HEK293 (cell line): ENCODE results near the gene PARP1.

ENCODE experiments used
- CTCF ChIA-PET: fragments of 350-600 bp; formaldehyde crosslinking; extraction: SDS; loops from one replicate; lab custom pipeline; 2021; ENCODE audit warnings: antibody characterized with exemption; lab: Yijun Ruan, JAX
- POLR2A ChIA-PET: fragments of 300-600 bp; formaldehyde crosslinking; extraction: SDS; loops from one replicate; lab custom pipeline; 2020; ENCODE audit warnings: antibody characterized with exemption, inconsistent platforms; lab: Yijun Ruan, JAX
- H3K27ac ChIP-seq: fragments of 200-500 bp; sonication (Bioruptor generic); 2 replicates; pipeline ENCODE4 v1.5.1; 2014; ENCODE audit warnings: low read depth, low read length, control low read depth, inconsistent platforms; ENCODE audit errors: extremely low read depth
- H3K36me3 ChIP-seq, 2 experiments: fragments of 200-500 bp in 1 of 2; sonication (Bioruptor generic) in 1 of 2; 1 replicate in 1 of 2; 2 replicates in 1 of 2; pipeline ENCODE4 v1.5.1; 2014 to 2017; ENCODE audit warnings: inconsistent platforms in 2 of 2, low read length in 2 of 2; ENCODE audit not compliant: control insufficient read depth in 2 of 2, insufficient read depth in 1 of 2
- H3K4me1 ChIP-seq: fragments of 200-500 bp; sonication (Bioruptor generic); 2 replicates; pipeline ENCODE4 v1.5.1; 2014; ENCODE audit warnings: mild to moderate bottlenecking, low read length, inconsistent platforms; ENCODE audit not compliant: control insufficient read depth, insufficient read depth
- H3K4me3 ChIP-seq: 2 replicates; pipeline ENCODE4 v1.5.1; 2011; ENCODE audit warnings: low read depth, mild to moderate bottlenecking, control low read depth, low read length, moderate library complexity
- H3K9me3 ChIP-seq: fragments of 200-500 bp; sonication (Bioruptor generic); 2 replicates; pipeline ENCODE4 v1.5.1; 2014; ENCODE audit warnings: low read depth, low read length, inconsistent platforms; ENCODE audit not compliant: control insufficient read depth, insufficient read depth
- GFI1B ChIP-seq: fragments of 450-650 bp; formaldehyde crosslinking; IDR thresholded peaks from 2 replicates; pipeline ENCODE4 v1.5.1; 2016; ENCODE audit warnings: missing biosample characterization, missing genetic modification characterization
- KLF7 ChIP-seq: fragments of 450-650 bp; formaldehyde crosslinking; IDR thresholded peaks from 2 replicates; pipeline ENCODE4 v1.5.1; 2016; ENCODE audit warnings: missing biosample characterization, missing genetic modification characterization, borderline replicate concordance
- MZF1 ChIP-seq: fragments of 450-650 bp; formaldehyde crosslinking; IDR thresholded peaks from 2 replicates; pipeline ENCODE4 v1.5.1; 2017; ENCODE audit warnings: missing biosample characterization, missing genetic modification characterization, borderline replicate concordance
- SCRT1 ChIP-seq: fragments of 450-650 bp; formaldehyde crosslinking; IDR thresholded peaks from 2 replicates; pipeline ENCODE4 v1.5.1; 2016; ENCODE audit warnings: missing biosample characterization, missing genetic modification characterization, borderline replicate concordance
- SCRT2 ChIP-seq: fragments of 450-650 bp; formaldehyde crosslinking; IDR thresholded peaks from 2 replicates; pipeline ENCODE4 v1.5.1; 2016; ENCODE audit warnings: missing biosample characterization, missing genetic modification characterization
- YY2 ChIP-seq: fragments of 450-650 bp; formaldehyde crosslinking; IDR thresholded peaks from 2 replicates; pipeline ENCODE4 v1.5.1; 2016; ENCODE audit warnings: missing biosample characterization, missing genetic modification characterization
- ZBTB6 ChIP-seq: fragments of 450-650 bp; formaldehyde crosslinking; IDR thresholded peaks from 2 replicates; pipeline ENCODE4 v1.5.1; 2017; ENCODE audit warnings: missing biosample characterization, missing genetic modification characterization
- ZNF132 ChIP-seq: fragments of 450-650 bp; formaldehyde crosslinking; IDR thresholded peaks from 2 replicates; pipeline ENCODE4 v1.5.1; 2017; ENCODE audit warnings: missing biosample characterization, missing genetic modification characterization, borderline replicate concordance
- ZNF24 ChIP-seq: fragments of 450-650 bp; formaldehyde crosslinking; IDR thresholded peaks from 2 replicates; pipeline ENCODE4 v1.5.1; 2016; ENCODE audit warnings: missing biosample characterization, missing genetic modification characterization
- ZNF292 ChIP-seq: fragments of 450-650 bp; formaldehyde crosslinking; IDR thresholded peaks from 2 replicates; pipeline ENCODE4 v1.5.1; 2016; ENCODE audit warnings: low read depth, missing biosample characterization, missing genetic modification characterization, borderline replicate concordance
- ZNF335 ChIP-seq: fragments of 450-650 bp; formaldehyde crosslinking; conservative IDR thresholded peaks from 2 replicates; pipeline ENCODE4 v1.5.1; 2016; ENCODE audit warnings: missing biosample characterization, missing genetic modification characterization
- ZNF394 ChIP-seq: fragments of 450-650 bp; formaldehyde crosslinking; IDR thresholded peaks from 2 replicates; pipeline ENCODE4 v1.5.1; 2016; ENCODE audit warnings: missing biosample characterization, missing genetic modification characterization, mild to moderate bottlenecking, moderate library complexity, borderline replicate concordance
- ZNF423 ChIP-seq: fragments of 450-650 bp; formaldehyde crosslinking; IDR thresholded peaks from 2 replicates; pipeline ENCODE4 v1.5.1; 2016; ENCODE audit warnings: missing biosample characterization, missing genetic modification characterization
- ZNF433 ChIP-seq: fragments of 450-650 bp; formaldehyde crosslinking; IDR thresholded peaks from 2 replicates; pipeline ENCODE4 v1.5.1; 2016; ENCODE audit warnings: missing biosample characterization, missing genetic modification characterization, low read depth
- ZNF48 ChIP-seq: fragments of 450-650 bp; formaldehyde crosslinking; IDR thresholded peaks from 2 replicates; pipeline ENCODE4 v1.5.1; 2016; ENCODE audit warnings: missing biosample characterization, missing genetic modification characterization
- ZNF514 ChIP-seq: fragments of 450-650 bp; formaldehyde crosslinking; IDR thresholded peaks from 2 replicates; pipeline ENCODE4 v1.5.1; 2016; ENCODE audit warnings: missing biosample characterization, missing genetic modification characterization
- ZNF544 ChIP-seq: fragments of 450-650 bp; formaldehyde crosslinking; IDR thresholded peaks from 2 replicates; pipeline ENCODE4 v1.5.0; 2017; ENCODE audit warnings: missing biosample characterization, missing genetic modification characterization
- ZNF610 ChIP-seq: fragments of 450-650 bp; formaldehyde crosslinking; IDR thresholded peaks from 2 replicates; pipeline ENCODE4 v1.5.1; 2016; ENCODE audit warnings: missing biosample characterization, missing genetic modification characterization, borderline replicate concordance
- ZNF623 ChIP-seq: fragments of 450-650 bp; formaldehyde crosslinking; IDR thresholded peaks from 2 replicates; pipeline ENCODE4 v1.5.1; 2016; ENCODE audit warnings: missing biosample characterization, missing genetic modification characterization
- ZNF664 ChIP-seq: fragments of 450-650 bp; formaldehyde crosslinking; IDR thresholded peaks from 2 replicates; pipeline ENCODE4 v1.5.1; 2016; ENCODE audit warnings: missing biosample characterization, missing genetic modification characterization
- ZNF677 ChIP-seq: fragments of 450-650 bp; IDR thresholded peaks from 2 replicates; pipeline ENCODE4 v1.5.0; 2018; ENCODE audit warnings: missing biosample characterization, mild to moderate bottlenecking, missing genetic modification characterization, moderate library complexity
- ZNF76 ChIP-seq: fragments of 450-650 bp; formaldehyde crosslinking; IDR thresholded peaks from 2 replicates; pipeline ENCODE4; 2016; ENCODE audit warnings: low read depth, missing biosample characterization, missing genetic modification characterization, borderline replicate concordance
- ZNF837 ChIP-seq: fragments of 450-650 bp; formaldehyde crosslinking; IDR thresholded peaks from 2 replicates; pipeline ENCODE4 v1.5.1; 2016; ENCODE audit warnings: missing biosample characterization, missing genetic modification characterization
- TF ChIP-seq, protein P1 (sequence below): fragments of 450-650 bp; formaldehyde crosslinking; IDR thresholded peaks from 2 replicates; pipeline ENCODE4 v1.5.1; 2016; ENCODE audit warnings: missing biosample characterization, missing genetic modification characterization
- TF ChIP-seq, protein P2 (sequence below): fragments of 450-650 bp; formaldehyde crosslinking; IDR thresholded peaks from 2 replicates; pipeline ENCODE4 v1.5.1; 2016; ENCODE audit warnings: missing biosample characterization, missing genetic modification characterization
- TF ChIP-seq, protein P3 (sequence below): fragments of 450-650 bp; formaldehyde crosslinking; IDR thresholded peaks from 2 replicates; pipeline ENCODE4 v1.5.1; 2016; ENCODE audit warnings: missing biosample characterization, missing genetic modification characterization
- TF ChIP-seq, protein P4 (sequence below): fragments of 450-650 bp; formaldehyde crosslinking; IDR thresholded peaks from 2 replicates; pipeline ENCODE4 v1.5.1; 2016; ENCODE audit warnings: missing biosample characterization, missing genetic modification characterization

Gene PARP1

GRCh38 chr1:226408285-226409184, 642 bp upstream of the PARP1 start:
- Histone ChIP-seq H3K9me3 (no peaks in the 10 kb centered on the region), H3K27ac (peak overlapping the region; percentile 95; the same call in 1 of the 2 replicates), H3K4me1 (peaks cover 21% of the 10 kb centered on the region), H3K36me3 (peaks cover 0 to 7% of the 10 kb centered on the region in 2 experiments; a peak in 1 of 3 replicates), H3K4me3 (no peak overlapping the region)
- ChIA-PET POLR2A (interaction anchor here (0.7 to 2.4 kb wide), 12 partner anchors 8 to 828 kb away, joined by 3 to 14 read pairs (median 6); partner anchors contain the start of genes COQ8A, H3-3A and LIN9), CTCF (interaction anchor here (0.6 to 7.5 kb wide), 46 partner anchors 9 to 1244 kb away, joined by 3 to 125 read pairs (median 4); partner anchors contain the start of gene STUM)
- TF ChIP-seq ZNF433 (no peak), ZNF423 (tag by site-specific recombination) (peak; percentile 51; the same call in 1 of the 2 replicates), SCRT2 (tag by site-specific recombination) (peak; percentile 97), KLF7 (tag by site-specific recombination) (peak; percentile 18; the same call in 1 of the 2 replicates), GFI1B (tag by site-specific recombination) (peak; percentile 17; the same call in 1 of the 2 replicates), ZNF394 (tag by site-specific recombination) (no peak), ZNF623 (tag by site-specific recombination) (no peak), ZNF837 (no peak), YY2 (tag by site-specific recombination) (0 out of 2 replicates have a peak, but pooled peaks have one; percentile 56), SCRT1 (tag by site-specific recombination) (peak; percentile 94), ZNF335 (tag by site-specific recombination) (peak; percentile 80), ZNF610 (peak; percentile 73; the same call in 1 of the 2 replicates), ZNF24 (tag by site-specific recombination) (peak; percentile 44), ZNF514 (tag by site-specific recombination) (no peak), MZF1 (tag by site-specific recombination) (no peak), ZNF76 (tag by site-specific recombination) (0 out of 2 replicates have a peak, but pooled peaks have one; percentile 2), ZNF48 (no peak), ZNF132 (tag by site-specific recombination) (no peak), ZNF664 (tag by site-specific recombination) (peak; percentile 49; the same call in 1 of the 2 replicates), ZNF544 (tag by site-specific recombination) (no peak), ZNF677 (tag by site-specific recombination) (no peak), ZBTB6 (no peak), ZNF292 (tag by site-specific recombination) (no peak)
- TF ChIP-seq, protein P1, sequence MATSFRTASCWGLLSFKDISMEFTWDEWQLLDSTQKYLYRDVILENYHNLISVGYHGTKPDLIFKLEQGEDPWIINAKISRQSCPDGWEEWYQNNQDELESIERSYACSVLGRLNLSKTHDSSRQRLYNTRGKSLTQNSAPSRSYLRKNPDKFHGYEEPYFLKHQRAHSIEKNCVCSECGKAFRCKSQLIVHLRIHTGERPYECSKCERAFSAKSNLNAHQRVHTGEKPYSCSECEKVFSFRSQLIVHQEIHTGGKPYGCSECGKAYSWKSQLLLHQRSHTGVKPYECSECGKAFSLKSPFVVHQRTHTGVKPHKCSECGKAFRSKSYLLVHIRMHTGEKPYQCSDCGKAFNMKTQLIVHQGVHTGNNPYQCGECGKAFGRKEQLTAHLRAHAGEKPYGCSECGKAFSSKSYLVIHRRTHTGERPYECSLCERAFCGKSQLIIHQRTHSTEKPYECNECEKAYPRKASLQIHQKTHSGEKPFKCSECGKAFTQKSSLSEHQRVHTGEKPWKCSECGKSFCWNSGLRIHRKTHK (tag by site-specific recombination) = no peak
- TF ChIP-seq, protein P2, sequence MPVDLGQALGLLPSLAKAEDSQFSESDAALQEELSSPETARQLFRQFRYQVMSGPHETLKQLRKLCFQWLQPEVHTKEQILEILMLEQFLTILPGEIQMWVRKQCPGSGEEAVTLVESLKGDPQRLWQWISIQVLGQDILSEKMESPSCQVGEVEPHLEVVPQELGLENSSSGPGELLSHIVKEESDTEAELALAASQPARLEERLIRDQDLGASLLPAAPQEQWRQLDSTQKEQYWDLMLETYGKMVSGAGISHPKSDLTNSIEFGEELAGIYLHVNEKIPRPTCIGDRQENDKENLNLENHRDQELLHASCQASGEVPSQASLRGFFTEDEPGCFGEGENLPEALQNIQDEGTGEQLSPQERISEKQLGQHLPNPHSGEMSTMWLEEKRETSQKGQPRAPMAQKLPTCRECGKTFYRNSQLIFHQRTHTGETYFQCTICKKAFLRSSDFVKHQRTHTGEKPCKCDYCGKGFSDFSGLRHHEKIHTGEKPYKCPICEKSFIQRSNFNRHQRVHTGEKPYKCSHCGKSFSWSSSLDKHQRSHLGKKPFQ (tag by site-specific recombination) = peak; percentile 31
- TF ChIP-seq, protein P3, sequence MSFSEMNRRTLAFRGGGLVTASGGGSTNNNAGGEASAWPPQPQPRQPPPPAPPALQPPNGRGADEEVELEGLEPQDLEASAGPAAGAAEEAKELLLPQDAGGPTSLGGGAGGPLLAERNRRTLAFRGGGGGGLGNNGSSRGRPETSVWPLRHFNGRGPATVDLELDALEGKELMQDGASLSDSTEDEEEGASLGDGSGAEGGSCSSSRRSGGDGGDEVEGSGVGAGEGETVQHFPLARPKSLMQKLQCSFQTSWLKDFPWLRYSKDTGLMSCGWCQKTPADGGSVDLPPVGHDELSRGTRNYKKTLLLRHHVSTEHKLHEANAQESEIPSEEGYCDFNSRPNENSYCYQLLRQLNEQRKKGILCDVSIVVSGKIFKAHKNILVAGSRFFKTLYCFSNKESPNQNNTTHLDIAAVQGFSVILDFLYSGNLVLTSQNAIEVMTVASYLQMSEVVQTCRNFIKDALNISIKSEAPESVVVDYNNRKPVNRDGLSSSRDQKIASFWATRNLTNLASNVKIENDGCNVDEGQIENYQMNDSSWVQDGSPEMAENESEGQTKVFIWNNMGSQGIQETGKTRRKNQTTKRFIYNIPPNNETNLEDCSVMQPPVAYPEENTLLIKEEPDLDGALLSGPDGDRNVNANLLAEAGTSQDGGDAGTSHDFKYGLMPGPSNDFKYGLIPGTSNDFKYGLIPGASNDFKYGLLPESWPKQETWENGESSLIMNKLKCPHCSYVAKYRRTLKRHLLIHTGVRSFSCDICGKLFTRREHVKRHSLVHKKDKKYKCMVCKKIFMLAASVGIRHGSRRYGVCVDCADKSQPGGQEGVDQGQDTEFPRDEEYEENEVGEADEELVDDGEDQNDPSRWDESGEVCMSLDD (tag by site-specific recombination) = 0 out of 2 replicates have a peak, but pooled peaks have one; percentile 16
- TF ChIP-seq, protein P4, sequence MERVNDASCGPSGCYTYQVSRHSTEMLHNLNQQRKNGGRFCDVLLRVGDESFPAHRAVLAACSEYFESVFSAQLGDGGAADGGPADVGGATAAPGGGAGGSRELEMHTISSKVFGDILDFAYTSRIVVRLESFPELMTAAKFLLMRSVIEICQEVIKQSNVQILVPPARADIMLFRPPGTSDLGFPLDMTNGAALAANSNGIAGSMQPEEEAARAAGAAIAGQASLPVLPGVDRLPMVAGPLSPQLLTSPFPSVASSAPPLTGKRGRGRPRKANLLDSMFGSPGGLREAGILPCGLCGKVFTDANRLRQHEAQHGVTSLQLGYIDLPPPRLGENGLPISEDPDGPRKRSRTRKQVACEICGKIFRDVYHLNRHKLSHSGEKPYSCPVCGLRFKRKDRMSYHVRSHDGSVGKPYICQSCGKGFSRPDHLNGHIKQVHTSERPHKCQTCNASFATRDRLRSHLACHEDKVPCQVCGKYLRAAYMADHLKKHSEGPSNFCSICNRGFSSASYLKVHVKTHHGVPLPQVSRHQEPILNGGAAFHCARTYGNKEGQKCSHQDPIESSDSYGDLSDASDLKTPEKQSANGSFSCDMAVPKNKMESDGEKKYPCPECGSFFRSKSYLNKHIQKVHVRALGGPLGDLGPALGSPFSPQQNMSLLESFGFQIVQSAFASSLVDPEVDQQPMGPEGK (tag by site-specific recombination) = peak; percentile 98
